Upper lobe of left lung (tissue), 6 donors: ENCODE measurements around the gene CYSTM1. TPM values are rescaled to one million over a fixed set of nuclear protein-coding genes. Genes with fewer than 3 reads are reported as not detected.

Experiments used
- ATAC-seq, 2 donors: fragments of 200-7000 bp; cut with Tn5 transposase; one replicate each; pipeline ENCODE4 v1.9.1; 2022; ENCODE audit warnings: mild to moderate bottlenecking in 2 of 2, moderate library complexity in 2 of 2; ENCODE audit not compliant: low FRiP score in 2 of 2
- DNase-seq, 2 donors: peaks; one replicate each; pipeline ENCODE4 v3.0.0-alpha.2; 2019 to 2020
- H3K27ac ChIP-seq, 4 donors: fragments of 200-600 bp; sonication (generic); one replicate each; pipeline ENCODE4 v1.5.1; 2016 to 2019
- H3K27me3 ChIP-seq, 4 donors: fragments of 200-600 bp; sonication (generic); one replicate each; pipeline ENCODE4 v1.5.1; 2017 to 2019
- H3K36me3 ChIP-seq, 4 donors: fragments of 200-600 bp; sonication (generic); one replicate each; pipeline ENCODE4 v1.5.1; 2016 to 2019
- H3K4me1 ChIP-seq, 4 donors: fragments of 200-600 bp; sonication (generic); one replicate each; pipeline ENCODE4 v1.5.1; 2018 to 2019
- H3K4me3 ChIP-seq, 4 donors: fragments of 200-600 bp; sonication (generic); one replicate each; pipeline ENCODE4 v1.5.1; 2017 to 2019; ENCODE audit warnings: mild to moderate bottlenecking in 2 of 4, moderate library complexity in 1 of 4
- H3K9me3 ChIP-seq, 4 donors: fragments of 200-600 bp; sonication (generic); one replicate each; pipeline ENCODE4 v1.5.1; 2018 to 2019
- EP300 ChIP-seq, 4 donors: sonication (generic); formaldehyde crosslinking; IDR thresholded peaks; one replicate each; pipeline ENCODE4 v1.5.1; 2017; ENCODE audit warnings: antibody characterized with exemption in 4 of 4, control low read depth in 2 of 4
- POLR2A ChIP-seq, 4 donors: fragments of 450-650 bp; IDR thresholded peaks; one replicate each; pipeline ENCODE4 v1.5.1; 2016 to 2017; ENCODE audit warnings: antibody characterized with exemption in 4 of 4, mild to moderate bottlenecking in 2 of 4
- POLR2AphosphoS5 ChIP-seq, 2 donors: sonication (generic); formaldehyde crosslinking; IDR thresholded peaks; one replicate each; pipeline ENCODE4 v1.5.1; 2017; ENCODE audit warnings: antibody characterized with exemption in 2 of 2
- WGBS, 2 donors: methylation state at CpG; one replicate each; pipeline ENCODE4 v1.1.5; 2017 to 2018; 5-methylcytosine and 5-hydroxymethylcytosine counted together
- total RNA-seq, 6 donors: library from RNA; depleted of rRNA in 4 of 6; stranded (reverse); fragments of >200 nt in 4 of 6; gene quantifications; one replicate each; pipeline versions ENCODE4 v1.1.0 to v1.2.1, GENCODE V29; 2016 to 2021
- TF ChIP-seq, protein P1 (sequence below), 6 experiments: fragments of 450-650 bp in 4 of 6; fragments of 200-600 bp in 2 of 6; sonication (generic) in 2 of 6; IDR thresholded peaks; one replicate each; pipeline ENCODE4 v1.5.1; 2016 to 2019; ENCODE audit warnings: antibody characterized with exemption in 6 of 6
- donor health status: DM: no; HTN: no; CAD: no; lungs with moderate emphysema.
- donor health status: DM: no; HTN: yes; CAD: no; lungs with severe emphysema.

The CYSTM1 gene
- total RNA-seq, 6 donors from 2014 or later = 24.1 to 139 (median 91.9) TPM

DNA sequence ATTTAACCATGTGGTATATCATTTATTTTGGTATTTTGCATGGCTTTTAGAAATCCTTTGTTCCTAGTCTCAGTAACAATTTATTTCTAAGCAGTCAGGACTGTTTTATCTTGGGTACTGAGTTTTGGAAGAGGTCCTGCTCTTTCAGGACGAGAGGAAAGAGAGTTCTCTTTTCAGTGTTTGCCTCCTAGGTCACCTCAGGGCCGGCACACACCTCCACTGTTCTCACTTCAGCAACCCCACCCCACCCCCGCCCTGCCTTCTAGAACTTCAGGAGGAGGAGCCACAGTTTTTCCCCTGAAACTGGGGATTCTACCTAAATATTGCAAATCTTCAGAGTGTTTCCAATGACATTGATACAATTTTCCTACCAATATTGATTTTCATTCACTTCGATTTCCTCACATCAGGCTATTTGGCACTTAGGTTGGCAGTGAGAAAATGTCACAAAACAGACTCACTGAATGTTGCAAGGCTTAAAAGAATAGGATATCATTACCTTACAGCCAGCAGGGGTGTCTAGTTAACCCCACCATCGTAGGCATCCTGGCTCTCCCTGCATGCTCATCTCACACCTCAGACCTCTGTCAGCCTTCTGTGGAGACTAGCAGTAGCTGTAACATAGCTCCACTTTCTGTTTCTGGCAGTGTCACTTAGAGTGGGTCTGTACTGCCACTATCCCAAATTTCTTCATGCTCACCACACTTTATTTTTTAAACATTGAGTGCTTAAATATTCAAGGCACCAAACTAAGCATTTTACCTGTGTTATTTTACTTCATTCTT, 43.8 kb upstream of the CYSTM1 start:
- peak overlapping the region in 1 of 4 donors; percentile 45 for H3K27ac ChIP-seq
- WGBS, 2 donors = 71 to 72% methylated on average over 5 of the region's 5 CpGs
- ATAC-seq = no peak

DNA sequence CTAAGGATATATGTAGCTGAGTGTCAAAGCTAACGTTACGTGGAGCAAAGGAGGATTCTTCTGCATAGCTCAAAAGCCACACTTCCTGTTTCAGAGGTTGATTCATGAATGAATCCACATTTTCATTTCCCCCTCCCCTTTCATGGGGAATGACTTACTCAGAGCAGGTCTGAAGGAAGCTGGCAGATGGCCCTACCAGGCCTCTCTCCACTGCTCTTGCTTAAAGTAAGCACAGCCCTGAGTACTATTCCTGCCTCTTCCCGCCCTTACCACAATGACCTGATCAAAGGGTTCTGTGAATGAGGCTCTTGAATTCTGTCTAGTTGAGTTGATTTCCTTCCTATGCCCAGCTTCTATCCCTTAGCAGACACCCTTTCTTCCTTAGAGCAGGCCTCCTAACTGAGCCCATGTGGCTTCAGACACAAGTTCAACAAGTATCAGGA, 43.0 kb upstream of the CYSTM1 start:
- H3K27ac ChIP-seq = peak overlapping the region in 1 of 4 donors; percentile 45
- H3K36me3 ChIP-seq = no peaks in the 10 kb centered on the region
- TF ChIP-seq POLR2A (IDR thresholded peaks at IDR 0.05) = no peak
- TF ChIP-seq POLR2AphosphoS5 (IDR thresholded peaks at IDR 0.05) = peak; percentile 26 to 50
- no peaks in the 10 kb centered on the region for H3K27me3 ChIP-seq
- 25 to 42% methylated on average over 3 of the region's 3 CpGs for WGBS, 2 donors
- no peaks in the 10 kb centered on the region for H3K9me3 ChIP-seq
- ATAC-seq (peak; percentile 83 to 85), DNase-seq (peak in 1 of 2 donors; percentile 92)
- H3K4me3 ChIP-seq = no peak overlapping the region
- peaks cover 12 to 27% (median 24%) of the 10 kb centered on the region in 4 donors for H3K4me1 ChIP-seq

More for the DNA sequence above, 43.8 kb upstream of the CYSTM1 start:
- Histone ChIP-seq H3K9me3 (no peaks in the 10 kb centered on the region), H3K4me1 (peaks cover 12 to 27% (median 24%) of the 10 kb centered on the region in 4 donors), H3K4me3 (no peak overlapping the region), H3K27me3 (no peaks in the 10 kb centered on the region), H3K36me3 (no peaks in the 10 kb centered on the region)
- TF ChIP-seq, protein P1, sequence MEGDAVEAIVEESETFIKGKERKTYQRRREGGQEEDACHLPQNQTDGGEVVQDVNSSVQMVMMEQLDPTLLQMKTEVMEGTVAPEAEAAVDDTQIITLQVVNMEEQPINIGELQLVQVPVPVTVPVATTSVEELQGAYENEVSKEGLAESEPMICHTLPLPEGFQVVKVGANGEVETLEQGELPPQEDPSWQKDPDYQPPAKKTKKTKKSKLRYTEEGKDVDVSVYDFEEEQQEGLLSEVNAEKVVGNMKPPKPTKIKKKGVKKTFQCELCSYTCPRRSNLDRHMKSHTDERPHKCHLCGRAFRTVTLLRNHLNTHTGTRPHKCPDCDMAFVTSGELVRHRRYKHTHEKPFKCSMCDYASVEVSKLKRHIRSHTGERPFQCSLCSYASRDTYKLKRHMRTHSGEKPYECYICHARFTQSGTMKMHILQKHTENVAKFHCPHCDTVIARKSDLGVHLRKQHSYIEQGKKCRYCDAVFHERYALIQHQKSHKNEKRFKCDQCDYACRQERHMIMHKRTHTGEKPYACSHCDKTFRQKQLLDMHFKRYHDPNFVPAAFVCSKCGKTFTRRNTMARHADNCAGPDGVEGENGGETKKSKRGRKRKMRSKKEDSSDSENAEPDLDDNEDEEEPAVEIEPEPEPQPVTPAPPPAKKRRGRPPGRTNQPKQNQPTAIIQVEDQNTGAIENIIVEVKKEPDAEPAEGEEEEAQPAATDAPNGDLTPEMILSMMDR (IDR thresholded peaks at IDR 0.05) = no peak
- no peak for TF ChIP-seq EP300 (IDR thresholded peaks at IDR 0.05)
- DNase-seq = no peak

DNA sequence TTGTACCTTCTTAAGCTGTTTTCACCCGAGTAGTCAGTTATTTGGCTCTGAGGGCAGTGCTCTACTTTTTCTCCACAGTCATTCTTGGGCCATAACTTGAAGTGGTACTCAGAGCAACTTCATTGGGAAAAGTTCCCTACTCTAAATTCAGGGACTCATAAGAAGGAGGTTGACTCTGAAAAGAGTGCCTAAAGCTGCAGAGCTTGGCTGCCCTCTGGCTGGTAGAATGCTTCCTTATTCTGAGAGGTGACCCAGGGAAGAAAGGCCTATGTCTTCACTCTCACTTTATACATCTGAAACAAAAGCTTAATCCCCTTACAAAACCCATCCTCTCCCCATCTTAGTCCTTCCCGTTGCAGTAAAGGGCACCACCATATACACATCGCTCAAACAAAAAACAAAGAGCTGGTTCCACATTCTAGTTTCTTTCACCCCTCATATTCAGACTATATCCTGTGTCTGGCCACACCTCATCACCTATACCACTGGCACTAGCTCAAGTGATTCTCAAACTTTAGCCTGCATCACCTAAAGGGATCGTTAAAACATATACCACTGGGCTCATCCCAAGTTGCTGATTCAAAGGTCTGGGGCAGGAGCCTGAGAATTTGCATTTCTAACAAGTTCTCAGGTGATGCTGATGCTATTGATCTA, 41.3 kb upstream of the CYSTM1 start:
- DNase-seq (peak in 1 of 2 donors; percentile 78), ATAC-seq (peak in 1 of 2 donors; percentile 71)
- 76 to 80% methylated on average over 4 of the region's 4 CpGs for WGBS, 2 donors
- Histone ChIP-seq H3K4me3 (no peak overlapping the region), H3K27me3 (no peaks in the 10 kb centered on the region), H3K36me3 (no peaks in the 10 kb centered on the region), H3K9me3 (no peaks in the 10 kb centered on the region), H3K27ac (no peak overlapping the region), H3K4me1 (peaks cover 17 to 27% (median 24%) of the 10 kb centered on the region in 4 donors)
- no peak for TF ChIP-seq POLR2AphosphoS5 (IDR thresholded peaks at IDR 0.05)
- TF ChIP-seq EP300 (IDR thresholded peaks at IDR 0.05) = no peak
- TF ChIP-seq, protein P1 (IDR thresholded peaks at IDR 0.05) = peak in 4 of 6 experiments; percentile 27 to 50 (median 40)
- no peak for TF ChIP-seq POLR2A (IDR thresholded peaks at IDR 0.05)

DNA sequence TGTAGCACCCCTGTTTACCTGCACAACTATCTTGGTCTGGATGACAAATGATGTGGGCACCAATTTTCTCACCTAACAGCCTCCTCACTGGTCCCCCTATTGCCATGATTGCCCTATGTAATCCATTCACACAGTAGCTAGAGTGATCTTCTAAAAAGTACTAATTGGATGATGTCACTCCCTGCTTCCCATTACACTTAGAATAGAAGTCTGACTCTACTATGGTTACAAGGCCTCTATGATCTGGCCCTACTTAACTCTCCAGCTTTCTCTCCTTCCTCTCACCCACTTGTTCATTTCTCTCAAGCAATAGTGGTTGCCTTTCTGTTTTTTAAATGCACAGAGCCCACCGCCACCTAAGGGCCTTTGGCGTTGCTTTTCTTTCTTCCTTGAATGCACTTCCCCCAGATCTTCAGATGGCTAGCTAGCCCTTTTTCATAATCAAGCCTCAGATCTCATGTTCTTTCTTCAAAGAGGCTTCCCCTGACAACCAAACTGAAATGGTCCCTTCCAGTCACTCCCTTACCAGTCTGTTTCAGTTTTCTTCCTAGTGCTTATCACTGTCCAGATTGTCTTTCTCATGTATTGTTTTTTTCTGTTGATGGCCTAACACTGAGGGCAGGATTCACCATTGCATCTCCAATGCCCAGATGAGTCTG, 40.6 kb upstream of the CYSTM1 start:
- H3K36me3 ChIP-seq = no peaks in the 10 kb centered on the region
- WGBS, 2 donors = 78 to 84% methylated on average over 2 of the region's 2 CpGs
- no peaks in the 10 kb centered on the region for H3K9me3 ChIP-seq
- no peak for ATAC-seq
- H3K4me3 ChIP-seq = no peak overlapping the region
- peaks cover 17 to 27% (median 24%) of the 10 kb centered on the region in 4 donors for H3K4me1 ChIP-seq
- no peak overlapping the region for H3K27ac ChIP-seq
- no peak for DNase-seq
- H3K27me3 ChIP-seq = no peaks in the 10 kb centered on the region
- TF ChIP-seq POLR2AphosphoS5 (IDR thresholded peaks at IDR 0.05) (no peak), EP300 (IDR thresholded peaks at IDR 0.05) (no peak), POLR2A (IDR thresholded peaks at IDR 0.05) (no peak)
- TF ChIP-seq, protein P1 (IDR thresholded peaks at IDR 0.05) = no peak

DNA sequence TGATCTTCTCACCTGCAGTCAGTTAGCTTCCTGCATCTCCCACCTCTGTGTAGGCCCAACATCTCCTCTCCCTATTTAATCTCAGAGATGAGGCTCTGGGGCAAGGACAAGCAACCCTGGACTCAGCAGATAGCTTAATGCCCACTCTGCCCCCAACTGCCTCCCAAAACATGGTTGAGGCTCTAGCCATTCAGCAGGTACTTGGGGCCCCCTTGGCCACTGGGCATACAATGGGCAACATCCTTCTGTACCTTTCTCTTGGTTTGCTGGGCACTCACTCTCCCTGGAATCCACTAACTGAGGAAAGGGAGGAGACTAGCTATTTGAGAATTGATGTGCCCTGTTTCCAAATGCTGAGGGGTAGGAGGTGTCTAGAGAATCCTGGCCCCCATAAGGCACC, 39.9 kb upstream of the CYSTM1 start:
- no peaks in the 10 kb centered on the region for H3K9me3 ChIP-seq
- H3K4me1 ChIP-seq = peaks cover 17 to 27% (median 24%) of the 10 kb centered on the region in 4 donors
- no peak overlapping the region for H3K27ac ChIP-seq
- no peaks in the 10 kb centered on the region for H3K27me3 ChIP-seq
- TF ChIP-seq EP300 (IDR thresholded peaks at IDR 0.05) = no peak
- TF ChIP-seq POLR2A (IDR thresholded peaks at IDR 0.05) = no peak
- no peak for TF ChIP-seq POLR2AphosphoS5 (IDR thresholded peaks at IDR 0.05)
- TF ChIP-seq, protein P1 (IDR thresholded peaks at IDR 0.05) = no peak
- no peaks in the 10 kb centered on the region for H3K36me3 ChIP-seq
- ATAC-seq (no peak), DNase-seq (no peak)
- H3K4me3 ChIP-seq = no peak overlapping the region
